NOMO-1 treated with dmso at 0.1 percent for 144 hours (cell line): ENCODE measurements around the gene DTX3.
"Not testable (repeated sequence)": the region's sequence is repeated elsewhere in the genome, so short reads cannot be mapped to it uniquely, and the experiment has no call there.

ENCODE experiments used
- DNase-seq: peaks from one replicate; lab custom pipeline; 2025; ENCODE audit not compliant: unreplicated experiment; lab: John Stamatoyannopoulos, UW

Gene DTX3

GRCh38 chr12:57604454-57604991, at the start of gene DTX3:
DTX3 (plus strand) TSS chr12:57604824; CDS start chr12:57606518, 1,694 bp downstream.
- DNase-seq: no peak

DNA sequence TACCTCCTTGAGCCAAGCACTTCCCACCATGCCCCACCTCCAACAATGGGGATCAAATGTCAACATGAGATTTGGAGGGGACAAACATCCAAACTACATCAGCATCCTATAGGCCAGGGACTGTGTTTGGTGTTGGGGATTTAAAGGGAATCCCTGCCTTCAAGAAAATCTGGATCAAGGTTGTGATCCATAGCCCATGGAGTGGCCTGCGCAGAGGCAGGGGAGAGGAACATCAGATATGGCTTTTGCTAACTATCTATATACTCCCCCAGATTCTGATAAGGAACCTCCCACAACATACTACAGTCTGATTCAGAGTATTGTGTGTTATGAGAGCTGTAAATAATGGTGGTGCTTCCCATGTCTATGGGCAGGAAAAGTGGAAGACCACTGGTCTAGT, 49.7 kb upstream of the DTX3 start:
- DNase-seq: no peak

DNA sequence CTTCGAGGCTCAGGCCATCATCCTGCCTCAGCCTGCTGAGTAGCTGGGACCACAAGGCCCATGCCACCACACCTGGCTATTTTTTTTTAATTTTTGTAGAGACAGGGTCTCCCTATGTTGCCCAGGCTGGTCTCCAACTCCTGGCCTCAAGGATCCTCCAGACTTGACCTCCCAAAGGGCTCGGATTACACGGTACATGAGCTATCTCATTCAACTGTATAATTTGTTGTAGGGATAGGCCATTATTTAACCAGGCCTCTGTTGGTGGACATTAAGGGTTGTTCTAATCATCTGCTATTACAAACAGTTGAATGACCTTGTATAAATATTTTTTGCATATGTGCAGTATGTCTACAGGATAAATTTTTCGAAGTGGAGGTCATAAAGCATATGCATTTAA, 45.8 kb upstream of the DTX3 start:
- no peak for DNase-seq

DNA sequence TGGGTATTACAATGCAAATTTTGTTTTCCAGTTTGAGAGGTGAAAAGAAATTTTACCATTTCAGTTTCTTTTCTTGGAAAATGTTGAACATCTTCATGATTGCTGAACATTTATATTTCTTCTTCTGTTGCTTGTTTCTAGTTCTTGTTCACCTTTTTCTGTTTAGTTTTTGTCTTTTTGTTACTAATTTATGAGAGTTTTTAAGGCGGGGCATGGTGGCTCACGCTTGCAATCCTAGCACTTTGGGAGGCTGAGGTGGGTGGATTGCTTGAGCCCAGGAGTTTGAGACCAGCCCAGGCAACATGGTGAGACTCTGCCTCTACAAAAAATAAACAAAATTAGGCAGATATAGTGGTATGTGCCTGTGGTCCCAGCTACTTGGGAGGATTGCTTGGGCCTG, 44.1 kb upstream of the DTX3 start:
- DNase-seq: no peak

DNA sequence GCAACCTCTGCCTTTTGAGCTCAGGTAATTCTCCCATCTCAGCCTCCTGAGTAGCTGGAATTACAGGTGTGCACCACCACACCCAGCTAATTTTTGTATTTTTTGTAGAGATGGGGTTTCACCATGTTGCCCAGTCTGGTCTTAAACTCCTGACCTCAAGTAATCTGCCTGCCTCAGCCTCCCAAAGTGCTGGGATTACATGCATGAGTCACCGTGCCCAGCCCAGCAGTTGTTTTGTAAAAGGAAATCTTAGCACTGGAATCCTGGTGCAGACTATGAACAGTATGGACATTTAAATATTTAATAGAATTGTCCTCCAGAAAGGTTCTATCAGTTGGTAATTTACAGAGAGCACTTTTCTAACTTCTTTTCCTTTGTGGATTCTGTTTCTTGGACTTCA, 43.5 kb upstream of the DTX3 start:
- DNase-seq: not testable (repeated sequence)

GRCh38 chr12:57563358-57563757, 41.3 kb upstream of the DTX3 start:
- no peak for DNase-seq

- DNase-seq: no peak
Observed at GRCh38 chr12:57564178-57564740, 40.4 kb upstream of the DTX3 start.

GRCh38 chr12:57568838-57569237, 35.8 kb upstream of the DTX3 start:
- DNase-seq: no peak

GRCh38 chr12:57569858-57570257, 34.8 kb upstream of the DTX3 start:
- DNase-seq: no peak

DNA sequence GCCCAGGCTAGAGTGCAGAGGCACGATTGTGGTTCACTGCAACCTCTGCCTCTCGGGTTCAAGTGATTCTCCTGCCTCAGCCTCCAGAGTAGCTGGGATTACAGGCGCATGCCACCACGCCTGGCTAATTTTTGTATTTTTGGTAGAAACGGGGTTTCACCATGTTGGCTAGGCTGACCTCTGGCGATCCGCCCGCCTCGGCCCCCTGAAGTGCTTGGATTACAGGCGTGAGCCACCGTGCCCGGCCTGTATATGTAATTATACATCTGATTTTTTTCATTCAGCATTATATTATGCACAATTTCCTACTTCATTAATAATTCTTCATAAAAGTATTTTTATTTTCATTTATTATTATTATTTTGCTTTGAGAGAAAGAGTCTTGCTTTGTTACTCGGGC, 34.2 kb upstream of the DTX3 start:
- DNase-seq: not testable (repeated sequence)

DNA sequence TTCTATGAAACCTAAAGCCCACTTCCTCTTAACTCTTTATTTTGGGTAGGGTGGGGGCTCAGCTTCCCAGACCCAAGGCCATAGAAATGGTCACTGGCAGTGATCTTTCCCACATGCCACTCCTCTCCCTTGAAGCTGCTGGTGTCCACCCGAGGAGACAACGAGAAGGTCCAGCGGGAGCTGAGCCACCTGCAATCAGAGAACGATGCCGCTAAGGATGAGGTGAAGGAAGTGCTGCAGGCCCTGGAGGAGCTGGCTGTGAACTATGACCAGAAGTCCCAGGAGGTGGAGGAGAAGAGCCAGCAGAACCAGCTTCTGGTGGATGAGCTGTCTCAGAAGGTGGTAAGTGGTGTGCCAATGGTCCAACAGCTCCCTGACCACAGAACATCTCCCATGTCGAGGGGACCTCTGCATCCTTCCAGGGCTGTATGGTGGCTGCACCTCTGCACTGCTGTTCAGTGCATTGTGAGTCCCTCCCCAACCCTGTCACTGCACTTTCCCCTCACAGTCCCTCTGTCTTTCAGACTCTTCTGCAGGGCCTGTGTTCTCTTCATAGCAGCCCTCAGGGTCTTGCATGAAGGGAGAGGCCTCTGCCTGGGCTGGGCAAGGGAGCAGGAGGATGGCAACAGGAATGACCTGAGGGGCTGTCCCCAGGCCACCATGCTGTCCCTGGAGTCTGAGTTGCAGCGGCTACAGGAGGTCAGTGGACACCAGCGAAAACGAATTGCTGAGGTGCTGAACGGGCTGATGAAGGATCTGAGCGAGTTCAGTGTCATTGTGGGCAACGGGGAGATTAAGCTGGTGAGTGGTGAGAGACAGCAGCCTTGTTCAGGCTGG, 32.5 kb upstream of the DTX3 start:
- no peak for DNase-seq

GRCh38 chr12:57574795-57575194, 29.8 kb upstream of the DTX3 start:
- no peak for DNase-seq

- no peak for DNase-seq
Observed at GRCh38 chr12:57575771-57576612, 28.6 kb upstream of the DTX3 start.

GRCh38 chr12:57576613-57577160, 27.9 kb upstream of the DTX3 start:
- DNase-seq: no peak

DNA sequence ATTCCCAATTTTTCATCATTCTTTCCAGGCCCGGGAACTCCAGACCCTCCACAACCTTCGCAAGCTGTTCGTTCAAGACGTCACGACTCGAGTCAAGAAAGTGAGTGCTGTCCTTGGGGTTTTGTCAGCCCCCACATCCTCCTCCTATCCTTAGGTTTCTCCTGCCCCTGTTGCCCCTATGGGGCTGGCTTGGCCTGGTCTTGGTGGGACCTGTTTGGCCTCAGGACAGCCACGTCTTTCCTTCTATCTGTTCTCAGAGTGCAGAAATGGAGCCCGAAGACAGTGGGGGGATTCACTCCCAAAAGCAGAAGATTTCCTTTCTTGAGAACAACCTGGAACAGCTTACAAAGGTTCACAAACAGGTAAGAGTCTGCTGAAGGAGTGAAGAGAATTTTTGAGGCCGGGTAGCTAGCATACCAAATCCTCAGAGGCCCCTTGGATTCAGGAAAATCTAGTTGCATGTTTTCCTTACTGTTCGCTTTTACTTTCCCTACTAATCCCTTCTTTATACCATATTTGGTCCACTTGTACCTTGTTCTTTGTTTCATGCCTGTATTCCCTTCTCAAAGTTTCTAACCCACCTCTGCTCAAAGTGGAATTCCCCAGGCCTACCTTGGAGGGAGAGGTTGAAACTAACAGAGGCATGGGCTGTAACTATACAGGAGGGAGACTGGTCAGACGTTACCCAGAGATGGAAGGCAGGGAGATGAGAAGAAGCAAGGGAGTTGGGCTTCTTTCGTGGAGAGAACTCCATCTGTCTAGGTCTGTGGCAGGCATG, 26.5 kb upstream of the DTX3 start:
- no peak for DNase-seq

- no peak for DNase-seq
Observed at GRCh38 chr12:57579011-57579410, 25.6 kb upstream of the DTX3 start.

GRCh38 chr12:57579677-57580465, 24.8 kb upstream of the DTX3 start:
- DNase-seq: no peak

DNA sequence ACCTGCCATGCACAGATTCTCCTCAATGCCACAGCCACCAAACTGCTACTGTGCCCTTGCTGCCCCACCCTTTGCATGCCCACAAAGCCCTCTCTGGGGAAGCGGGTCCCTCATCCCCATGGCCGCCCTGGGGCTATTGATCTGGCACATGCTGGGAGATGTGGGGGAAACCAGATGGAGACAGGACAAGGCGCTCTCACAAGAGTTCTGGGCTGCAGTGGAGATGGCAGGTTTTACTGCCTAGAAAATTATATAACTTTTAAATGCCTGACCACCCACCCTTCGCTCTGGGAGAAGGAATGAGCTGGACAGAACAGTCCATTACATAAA, 24.2 kb upstream of the DTX3 start:
- DNase-seq: no peak

DNA sequence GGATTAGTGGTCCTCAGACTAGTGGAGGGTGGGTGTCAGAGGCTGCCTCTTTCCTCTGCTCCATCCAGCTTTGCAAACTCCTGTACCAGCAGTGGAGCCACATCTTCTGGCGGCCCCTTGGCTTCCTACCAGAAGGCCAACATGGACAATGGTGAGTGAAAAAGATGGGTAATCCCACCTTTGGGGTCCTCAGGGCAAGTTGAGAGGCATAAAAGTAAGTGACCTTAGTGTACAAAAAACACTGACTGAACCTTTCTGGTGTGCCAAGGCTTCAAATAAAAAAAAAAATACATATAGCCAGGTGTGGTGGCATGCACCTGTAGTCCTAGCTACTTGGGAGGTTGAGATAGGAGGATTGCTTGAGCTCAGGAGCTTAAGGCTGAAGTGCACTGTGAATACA, 22.8 kb upstream of the DTX3 start:
- no peak for DNase-seq

DNA sequence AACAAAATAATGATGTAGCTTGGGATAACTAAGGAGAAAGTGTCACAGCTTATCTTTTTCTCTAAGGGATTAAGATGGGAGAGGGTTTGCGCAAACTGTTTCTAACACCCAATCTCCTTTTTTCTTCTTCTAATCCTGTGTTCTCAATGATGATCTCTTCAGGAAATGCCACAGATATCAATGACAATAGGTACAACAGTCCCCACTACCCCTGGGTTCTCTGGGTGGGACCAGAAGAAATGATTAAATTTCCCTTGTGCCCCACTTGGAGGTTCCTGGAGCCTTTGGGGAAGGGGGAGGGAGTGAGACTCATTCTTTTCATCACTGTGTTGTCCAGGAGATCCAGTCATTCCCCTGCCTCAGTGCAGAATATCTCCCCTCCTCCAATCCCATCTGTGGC, 22.2 kb upstream of the DTX3 start:
- no peak for DNase-seq
